DND-41 (cell line): ENCODE results near the gene BBS10.
"Not testable (repeated sequence)": the region's sequence is repeated elsewhere in the genome, so short reads cannot be mapped to it uniquely, and the experiment has no call there.

Source experiments
- ATAC-seq: fragments of 200-7000 bp; cut with Tn5 transposase; 3 replicates; pipeline ENCODE4 v1.9.1; 2021; ENCODE audit warnings: low read depth; ENCODE audit not compliant: insufficient read depth
- DNase-seq: peaks from one replicate; pipeline ENCODE4 v3.0.0-alpha.2; 2020
- H2AFZ ChIP-seq: 2 replicates; pipeline ENCODE4 v1.6.0; 2012; ENCODE audit warnings: low read depth, low read length
- H3K27ac ChIP-seq: 2 replicates; pipeline ENCODE4 v1.5.1; 2012; ENCODE audit warnings: low read length, inconsistent platforms
- H3K27me3 ChIP-seq: fragments of 200-600 bp; sonication (generic); 2 replicates; pipeline ENCODE4 v1.6.0; 2012; ENCODE audit warnings: low read length, mild to moderate bottlenecking, inconsistent platforms; ENCODE audit not compliant: insufficient read depth, poor library complexity
- H3K36me3 ChIP-seq: 2 replicates; pipeline ENCODE4 v1.5.1; 2012; ENCODE audit warnings: low read length, inconsistent platforms; ENCODE audit not compliant: insufficient read depth
- H3K4me1 ChIP-seq: 2 replicates; pipeline ENCODE4 v1.5.1; 2012; ENCODE audit warnings: mild to moderate bottlenecking, low read length; ENCODE audit not compliant: insufficient read depth
- H3K4me2 ChIP-seq: 2 replicates; pipeline ENCODE4 v1.6.0; 2012; ENCODE audit warnings: mild to moderate bottlenecking, moderate library complexity, low read length, inconsistent platforms; ENCODE audit not compliant: insufficient read depth
- H3K4me3 ChIP-seq, 2 experiments: fragments of 200-600 bp in 1 of 2; shearing (Covaris generic) in 1 of 2; 2 replicates each; pipeline ENCODE4 v1.5.1; 2012 to 2016; ENCODE audit warnings: inconsistent platforms in 2 of 2, low read length in 2 of 2, mild to moderate bottlenecking in 2 of 2, low read depth in 1 of 2, moderate library complexity in 1 of 2
- H3K79me2 ChIP-seq: 2 replicates; pipeline ENCODE4 v1.6.0; 2012; ENCODE audit warnings: low read length, inconsistent platforms; ENCODE audit not compliant: insufficient read depth
- H3K9ac ChIP-seq: 2 replicates; pipeline ENCODE4 v1.6.0; 2012; ENCODE audit warnings: low read depth, mild to moderate bottlenecking, inconsistent platforms, low read length, moderate library complexity
- H3K9me3 ChIP-seq: 2 replicates; pipeline ENCODE4 v1.5.1; 2012; ENCODE audit warnings: low read length, moderate library complexity, mild to moderate bottlenecking, inconsistent platforms; ENCODE audit not compliant: insufficient read depth, severe bottlenecking
- H4K20me1 ChIP-seq: 2 replicates; pipeline ENCODE4 v1.6.0; 2012; ENCODE audit warnings: low read length; ENCODE audit not compliant: insufficient read depth
- CTCF ChIP-seq: IDR thresholded peaks from 2 replicates; pipeline ENCODE4 v1.5.1; 2012; ENCODE audit warnings: borderline replicate concordance, low read length, moderate library complexity, mild to moderate bottlenecking; ENCODE audit not compliant: poor library complexity, severe bottlenecking; ENCODE audit errors: extremely low read depth
- EZH2 ChIP-seq: IDR thresholded peaks from 3 replicates; pipeline ENCODE4 v1.6.1; 2012; ENCODE audit warnings: borderline replicate concordance, low read depth, mild to moderate bottlenecking, moderate library complexity, low read length, inconsistent platforms; ENCODE audit not compliant: severe bottlenecking

The BBS10 gene

GRCh38 chr12:76332606-76333005 is 15.6 kb downstream of the BBS10 start:
- H2AFZ ChIP-seq = no peak overlapping the region
- no peaks in the 10 kb centered on the region for H3K27me3 ChIP-seq
- DNase-seq (no peak), ATAC-seq (no peak)
- no peak overlapping the region for H3K9ac ChIP-seq
- H4K20me1 ChIP-seq = no peaks in the 10 kb centered on the region
- H3K4me2 ChIP-seq = no peak overlapping the region
- H3K36me3 ChIP-seq = no peaks in the 10 kb centered on the region
- no peak overlapping the region for H3K27ac ChIP-seq
- H3K9me3 ChIP-seq = no peaks in the 10 kb centered on the region
- TF ChIP-seq EZH2 (no peak), CTCF (no peak)
- no peaks in the 10 kb centered on the region for H3K4me1 ChIP-seq
- no peaks in the 10 kb centered on the region for H3K79me2 ChIP-seq
- no peak overlapping the region for H3K4me3 ChIP-seq

- H3K4me3 ChIP-seq = no peak overlapping the region
- no peaks in the 10 kb centered on the region for H3K9me3 ChIP-seq
- no peak overlapping the region for H3K27ac ChIP-seq
- no peak overlapping the region for H2AFZ ChIP-seq
- no peaks in the 10 kb centered on the region for H3K4me1 ChIP-seq
- no peaks in the 10 kb centered on the region for H3K79me2 ChIP-seq
- no peak overlapping the region for H3K4me2 ChIP-seq
- no peak for DNase-seq
- no peaks in the 10 kb centered on the region for H4K20me1 ChIP-seq
- no peaks in the 10 kb centered on the region for H3K36me3 ChIP-seq
- no peak overlapping the region for H3K9ac ChIP-seq
- ATAC-seq = no peak
- no peaks in the 10 kb centered on the region for H3K27me3 ChIP-seq
- TF ChIP-seq CTCF (no peak), EZH2 (no peak)
Measured at GRCh38 chr12:76329606-76330005, 18.6 kb downstream of the BBS10 start.

GRCh38 chr12:76329159-76329558 is 19.1 kb downstream of the BBS10 start:
- Histone ChIP-seq H3K9ac (no peak overlapping the region), H3K4me3 (no peak overlapping the region), H3K27me3 (no peaks in the 10 kb centered on the region), H3K27ac (no peak overlapping the region), H3K9me3 (no peaks in the 10 kb centered on the region), H2AFZ (no peak overlapping the region), H4K20me1 (no peaks in the 10 kb centered on the region), H3K36me3 (no peaks in the 10 kb centered on the region), H3K79me2 (no peaks in the 10 kb centered on the region), H3K4me2 (no peak overlapping the region), H3K4me1 (no peaks in the 10 kb centered on the region)
- DNase-seq = no peak
- no peak for ATAC-seq
- TF ChIP-seq CTCF (no peak), EZH2 (no peak)

- ATAC-seq, H2AFZ ChIP-seq, H3K9ac ChIP-seq, H3K27ac ChIP-seq, H3K36me3 ChIP-seq, H3K27me3 ChIP-seq, H3K4me3 ChIP-seq, H3K4me1 ChIP-seq, H3K4me2 ChIP-seq, H4K20me1 ChIP-seq, DNase-seq, H3K9me3 ChIP-seq, H3K79me2 ChIP-seq: not testable (repeated sequence)
Measured at GRCh38 chr12:76319595-76320319, 28.5 kb downstream of the BBS10 start.
